ENCODE results near the gene C5orf34. TPM values are rescaled to one million over a fixed set of nuclear protein-coding genes. Genes with fewer than 3 reads are reported as not detected.

The C5orf34 gene
- total RNA-seq, 1 experiment from 2014 or later, result 9.4 TPM

DNA sequence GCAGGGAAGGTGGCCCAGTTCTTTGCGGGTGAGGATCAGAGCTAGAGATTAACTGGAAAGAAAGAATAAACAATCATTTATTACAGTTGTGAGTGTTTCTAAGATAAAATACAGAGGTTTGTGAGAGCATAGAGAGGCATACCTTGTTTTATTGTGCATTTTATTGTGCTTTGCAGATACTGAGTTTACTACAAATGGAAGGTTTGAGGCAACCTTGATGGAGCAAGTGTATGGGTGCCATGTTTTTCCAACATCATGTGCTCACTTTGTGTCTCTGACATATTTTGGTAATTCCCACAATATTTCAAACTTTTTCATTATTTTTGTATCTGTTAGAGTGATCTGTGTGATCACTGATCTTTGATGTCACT is 715 bp upstream of the C5orf34 start:
- POLR2A ChIA-PET, result interaction anchor here (1.2 kb wide), 2 partner anchors 10 to 32 kb away, joined by 3 to 15 read pairs; partner anchors contain the start of gene TMEM267
- H3K27me3 Mint-ChIP-seq (ENCODE audit: low read depth), result no peaks in the 10 kb centered on the region
- no peak for TF ChIP-seq CREB1 (CRISPR knock-in tag; IDR thresholded peaks at IDR 0.05)
- H3K4me1 Mint-ChIP-seq, result peaks cover 28% of the 10 kb centered on the region
- DNase-seq (ENCODE audit: low spot score) (no peak), ATAC-seq (no peak)
- peak overlapping the region; percentile 94 for H3K4me3 Mint-ChIP-seq
- CTCF ChIA-PET, result interaction anchor here (0.8 to 1.6 kb wide), 2 partner anchors 32 to 116 kb away, joined by 3 to 13 read pairs; partner anchors contain the start of gene TMEM267
- H3K9me3 Mint-ChIP-seq, result peaks cover 14% of the 10 kb centered on the region
- peaks cover 21% of the 10 kb centered on the region for H3K36me3 Mint-ChIP-seq
- peak overlapping the region; percentile 100; the same call in 1 of the 2 replicates for H3K27ac Mint-ChIP-seq

DNA sequence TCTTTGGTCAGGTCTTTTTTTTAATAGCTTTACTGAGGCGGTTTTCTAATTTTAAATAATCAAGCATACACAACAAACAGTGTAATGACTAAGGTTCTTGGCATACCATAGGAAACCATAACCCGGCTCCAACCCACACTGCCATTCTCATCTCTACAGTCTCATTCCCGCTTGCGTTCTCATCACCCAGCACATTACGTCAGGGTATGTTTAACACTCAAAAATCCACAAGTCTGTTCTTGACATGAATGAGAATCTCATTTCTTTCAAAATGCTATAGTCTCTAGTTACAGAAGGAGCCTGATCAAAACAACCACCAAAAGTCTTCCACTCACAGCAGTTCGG is 505 bp downstream of the C5orf34 start:
- H3K27me3 Mint-ChIP-seq (ENCODE audit: low read depth), result no peaks in the 10 kb centered on the region

More for the DNA sequence above, 505 bp downstream of the C5orf34 start:
- Mint-ChIP-seq H3K36me3 (peaks cover 27% of the 10 kb centered on the region), H3K27ac (peak overlapping the region; percentile 100), H3K9me3 (peaks cover 18% of the 10 kb centered on the region), H3K4me1 (peaks cover 28% of the 10 kb centered on the region), H3K4me3 (peak overlapping the region; percentile 94)
- ChIA-PET CTCF (interaction anchor here (1.0 to 1.6 kb wide), 2 partner anchors 30 to 201 kb away, joined by 3 to 13 read pairs; partner anchors contain the start of genes HMGCS1 and TMEM267), POLR2A (interaction anchor here (0.9 to 1.2 kb wide), 5 partner anchors 8 to 393 kb away, joined by 3 to 15 read pairs (median 3); partner anchors contain the start of genes HMGCS1 and TMEM267)
- peak; percentile 23 for ATAC-seq
- no peak for DNase-seq (ENCODE audit: low spot score)
- TF ChIP-seq MAX (CRISPR knock-in tag; IDR thresholded peaks at IDR 0.05), result no peak
- TF ChIP-seq, protein P1, sequence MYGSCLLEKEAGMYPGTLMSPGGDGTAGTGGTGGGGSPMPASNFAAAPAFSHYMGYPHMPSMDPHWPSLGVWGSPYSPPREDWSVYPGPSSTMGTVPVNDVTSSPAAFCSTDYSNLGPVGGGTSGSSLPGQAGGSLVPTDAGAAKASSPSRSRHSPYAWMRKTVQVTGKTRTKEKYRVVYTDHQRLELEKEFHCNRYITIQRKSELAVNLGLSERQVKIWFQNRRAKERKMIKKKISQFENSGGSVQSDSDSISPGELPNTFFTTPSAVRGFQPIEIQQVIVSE (CRISPR knock-in tag; IDR thresholded peaks at IDR 0.05; ENCODE audit: borderline replicate concordance), result no peak
- no peak for TF ChIP-seq STAT6 (CRISPR knock-in tag; conservative IDR thresholded peaks at IDR 0.05; ENCODE audit: low read depth)
- no peak for TF ChIP-seq MYBL2 (CRISPR knock-in tag; IDR thresholded peaks at IDR 0.05)
- TF ChIP-seq ATF1 (CRISPR knock-in tag; IDR thresholded peaks at IDR 0.05), result no peak
- no peak for TF ChIP-seq JUN (CRISPR knock-in tag; IDR thresholded peaks at IDR 0.05)
- TF ChIP-seq, protein P2, sequence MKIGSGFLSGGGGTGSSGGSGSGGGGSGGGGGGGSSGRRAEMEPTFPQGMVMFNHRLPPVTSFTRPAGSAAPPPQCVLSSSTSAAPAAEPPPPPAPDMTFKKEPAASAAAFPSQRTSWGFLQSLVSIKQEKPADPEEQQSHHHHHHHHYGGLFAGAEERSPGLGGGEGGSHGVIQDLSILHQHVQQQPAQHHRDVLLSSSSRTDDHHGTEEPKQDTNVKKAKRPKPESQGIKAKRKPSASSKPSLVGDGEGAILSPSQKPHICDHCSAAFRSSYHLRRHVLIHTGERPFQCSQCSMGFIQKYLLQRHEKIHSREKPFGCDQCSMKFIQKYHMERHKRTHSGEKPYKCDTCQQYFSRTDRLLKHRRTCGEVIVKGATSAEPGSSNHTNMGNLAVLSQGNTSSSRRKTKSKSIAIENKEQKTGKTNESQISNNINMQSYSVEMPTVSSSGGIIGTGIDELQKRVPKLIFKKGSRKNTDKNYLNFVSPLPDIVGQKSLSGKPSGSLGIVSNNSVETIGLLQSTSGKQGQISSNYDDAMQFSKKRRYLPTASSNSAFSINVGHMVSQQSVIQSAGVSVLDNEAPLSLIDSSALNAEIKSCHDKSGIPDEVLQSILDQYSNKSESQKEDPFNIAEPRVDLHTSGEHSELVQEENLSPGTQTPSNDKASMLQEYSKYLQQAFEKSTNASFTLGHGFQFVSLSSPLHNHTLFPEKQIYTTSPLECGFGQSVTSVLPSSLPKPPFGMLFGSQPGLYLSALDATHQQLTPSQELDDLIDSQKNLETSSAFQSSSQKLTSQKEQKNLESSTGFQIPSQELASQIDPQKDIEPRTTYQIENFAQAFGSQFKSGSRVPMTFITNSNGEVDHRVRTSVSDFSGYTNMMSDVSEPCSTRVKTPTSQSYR (CRISPR knock-in tag; IDR thresholded peaks at IDR 0.05), result no peak
- TF ChIP-seq ETV6 (CRISPR knock-in tag; IDR thresholded peaks at IDR 0.05), result no peak
- no peak for TF ChIP-seq NFYB (CRISPR knock-in tag; conservative IDR thresholded peaks at IDR 0.05; ENCODE audit: low read depth)
- no peak for TF ChIP-seq CBFB (CRISPR knock-in tag; IDR thresholded peaks at IDR 0.05; ENCODE audit: low read depth)
- no peak for TF ChIP-seq PRDM15 (CRISPR knock-in tag; IDR thresholded peaks at IDR 0.05)
- no peak for TF ChIP-seq GRHL2 (CRISPR knock-in tag; IDR thresholded peaks at IDR 0.05; ENCODE audit: insufficient replicate concordance, severe bottlenecking)
- no peak for TF ChIP-seq EMX1 (CRISPR knock-in tag; IDR thresholded peaks at IDR 0.05)
- TF ChIP-seq CTCF (IDR thresholded peaks at IDR 0.05), result no peak
- no peak for TF ChIP-seq NR2C2 (CRISPR knock-in tag; IDR thresholded peaks at IDR 0.05)
- TF ChIP-seq GABPB1 (CRISPR knock-in tag; IDR thresholded peaks at IDR 0.05), result no peak
- no peak for TF ChIP-seq NR1H2 (CRISPR knock-in tag; IDR thresholded peaks at IDR 0.05)
